Left ventricle myocardium inferior (tissue), 1 donor: ENCODE measurements around the gene HNRNPAB. TPM values are rescaled to one million over a fixed set of nuclear protein-coding genes. Genes with fewer than 3 reads are reported as not detected.

Experiments
- DNase-seq: peaks from one replicate; pipeline ENCODE4 v3.0.0-alpha.2; 2020
- H3K27ac ChIP-seq: fragments of 200-600 bp; replicated peaks from 2 replicates; pipeline ENCODE4 v1.8.0; 2021
- H3K27me3 ChIP-seq: fragments of 200-600 bp; 2 replicates; pipeline ENCODE4 v1.8.0; 2021; ENCODE audit warnings: low read depth
- H3K36me3 ChIP-seq: fragments of 200-600 bp; 2 replicates; pipeline ENCODE4 v1.8.0; 2021
- H3K4me1 ChIP-seq: fragments of 200-600 bp; 2 replicates; pipeline ENCODE4 v1.8.0; 2021
- H3K4me3 ChIP-seq: fragments of 200-600 bp; 2 replicates; pipeline ENCODE4 v1.8.0; 2021; ENCODE audit warnings: mild to moderate bottlenecking, moderate library complexity
- H3K9me3 ChIP-seq: fragments of 200-600 bp; replicated peaks from 2 replicates; pipeline ENCODE4 v1.8.0; 2021
- intact Hi-C: fragments of 100-400 bp; cut with micrococcal nuclease; formaldehyde crosslinking; loops from one replicate; pipeline ENCODE4 v1.11.0; 2022
- long read RNA-seq: library from polyadenylated mRNA; unstranded; transcript quantifications from one replicate; pipeline ENCODE4 v2.0.0, GENCODE V29; 2021
- total RNA-seq: library from RNA; stranded (reverse); fragmentation: NEBNext Ultra II Directional; extraction: Animal tissue kit (Norgen Biotek cat#: 25700); gene quantifications from one replicate; pipeline ENCODE4 v1.2.1, GENCODE V29; 2021
- TF ChIP-seq, protein P1 (sequence below): fragments of 200-600 bp; IDR thresholded peaks from 2 replicates; pipeline ENCODE4 v1.8.0; 2021; ENCODE audit warnings: antibody characterized with exemption, mild to moderate bottlenecking, borderline replicate concordance
- donor health status: DM: no; HTN: yes; CAD: no; lungs with severe emphysema.

Gene HNRNPAB
- 85.2 TPM for total RNA-seq
- long read RNA-seq, transcript HNRNPAB-202 (8 exons, 1,796 nt): major isoform, 8 of 18 reads
- long read RNA-seq, partial matches to known transcripts: 4 of 18 reads
- long read RNA-seq, other reads (novel, unspliced or antisense): 0 of 18 reads

DNA sequence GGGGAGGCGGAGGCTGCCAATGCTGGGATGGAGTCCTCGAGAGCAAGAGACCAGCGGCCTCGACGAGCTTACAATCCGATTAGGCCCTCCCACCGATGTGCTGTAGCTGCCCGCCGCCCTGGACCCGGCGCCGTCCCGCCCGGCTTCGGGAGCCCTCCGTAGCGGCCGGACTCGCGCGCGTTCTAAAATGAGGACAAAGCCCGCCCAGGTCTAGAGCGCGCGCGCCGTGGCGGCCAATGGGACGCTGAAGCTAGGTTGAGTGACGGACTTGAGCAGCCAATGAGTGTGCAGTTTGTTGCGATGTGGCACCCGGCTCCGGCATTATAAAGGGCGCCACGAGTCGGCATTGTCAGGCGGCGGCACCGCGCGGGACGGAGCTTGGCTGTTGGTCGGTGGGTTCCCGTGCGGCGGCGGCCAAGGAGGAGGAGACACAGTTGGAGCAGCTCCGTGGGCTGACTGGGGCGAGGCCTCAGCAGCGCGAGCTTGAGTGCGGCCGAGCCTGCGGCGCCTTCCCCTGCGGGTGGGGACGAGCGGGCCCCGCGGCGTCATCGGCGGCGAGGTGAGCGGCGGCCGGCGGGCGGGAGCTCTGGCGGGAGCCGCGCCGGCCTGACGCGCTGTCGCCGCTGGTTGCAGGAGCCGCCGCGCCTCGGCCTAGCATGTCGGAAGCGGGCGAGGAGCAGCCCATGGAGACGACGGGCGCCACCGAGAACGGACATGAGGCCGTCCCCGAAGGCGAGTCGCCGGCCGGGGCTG is at the start of gene HNRNPAB:
Gene HNRNPAB, plus strand, starts transcription at position 352 of the 753 bp plus-strand sequence. Its CDS starts 305 bp downstream, at position 657.
- Histone ChIP-seq H3K36me3 (peaks cover 32% of the 10 kb centered on the region), H3K27ac (peak within 1 kb of the TSS; percentile 96), H3K9me3 (no peaks in the 10 kb centered on the region), H3K27me3 (no peaks in the 10 kb centered on the region), H3K4me1 (peaks cover 43% of the 10 kb centered on the region), H3K4me3 (peak within 1 kb of the TSS; percentile 94)
- TF ChIP-seq, protein P1, sequence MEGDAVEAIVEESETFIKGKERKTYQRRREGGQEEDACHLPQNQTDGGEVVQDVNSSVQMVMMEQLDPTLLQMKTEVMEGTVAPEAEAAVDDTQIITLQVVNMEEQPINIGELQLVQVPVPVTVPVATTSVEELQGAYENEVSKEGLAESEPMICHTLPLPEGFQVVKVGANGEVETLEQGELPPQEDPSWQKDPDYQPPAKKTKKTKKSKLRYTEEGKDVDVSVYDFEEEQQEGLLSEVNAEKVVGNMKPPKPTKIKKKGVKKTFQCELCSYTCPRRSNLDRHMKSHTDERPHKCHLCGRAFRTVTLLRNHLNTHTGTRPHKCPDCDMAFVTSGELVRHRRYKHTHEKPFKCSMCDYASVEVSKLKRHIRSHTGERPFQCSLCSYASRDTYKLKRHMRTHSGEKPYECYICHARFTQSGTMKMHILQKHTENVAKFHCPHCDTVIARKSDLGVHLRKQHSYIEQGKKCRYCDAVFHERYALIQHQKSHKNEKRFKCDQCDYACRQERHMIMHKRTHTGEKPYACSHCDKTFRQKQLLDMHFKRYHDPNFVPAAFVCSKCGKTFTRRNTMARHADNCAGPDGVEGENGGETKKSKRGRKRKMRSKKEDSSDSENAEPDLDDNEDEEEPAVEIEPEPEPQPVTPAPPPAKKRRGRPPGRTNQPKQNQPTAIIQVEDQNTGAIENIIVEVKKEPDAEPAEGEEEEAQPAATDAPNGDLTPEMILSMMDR: no peak
- intact Hi-C loops: no loop called here
- peak; percentile 95 for DNase-seq

DNA sequence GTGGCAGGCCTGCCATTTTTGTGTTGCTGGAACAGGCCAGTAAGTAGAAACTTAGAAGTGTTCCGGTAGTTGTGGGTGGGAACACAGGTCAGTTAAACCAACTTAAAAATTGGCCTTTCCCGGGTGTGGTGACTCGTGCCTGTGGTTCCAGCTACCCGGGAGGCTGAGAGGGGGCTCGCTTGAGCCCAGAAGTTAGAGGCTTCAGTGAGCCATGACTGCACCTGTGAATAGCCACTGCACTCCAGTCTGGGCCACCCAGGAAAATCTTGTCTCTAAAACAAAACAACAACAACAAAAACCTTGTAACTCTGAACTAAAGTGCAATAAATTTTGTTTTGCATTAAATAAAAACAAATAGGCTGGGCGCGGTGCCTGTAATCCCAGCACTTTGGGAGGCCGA is 49.3 kb upstream of the HNRNPAB start:
- DNase-seq: no peak
- Histone ChIP-seq H3K36me3 (peaks cover 12% of the 10 kb centered on the region), H3K27me3 (no peaks in the 10 kb centered on the region), H3K27ac (no peak overlapping the region), H3K4me1 (peaks cover 34% of the 10 kb centered on the region), H3K9me3 (no peaks in the 10 kb centered on the region), H3K4me3 (no peak overlapping the region)
- TF ChIP-seq, protein P1: no peak
- intact Hi-C loops: no loop called here

DNA sequence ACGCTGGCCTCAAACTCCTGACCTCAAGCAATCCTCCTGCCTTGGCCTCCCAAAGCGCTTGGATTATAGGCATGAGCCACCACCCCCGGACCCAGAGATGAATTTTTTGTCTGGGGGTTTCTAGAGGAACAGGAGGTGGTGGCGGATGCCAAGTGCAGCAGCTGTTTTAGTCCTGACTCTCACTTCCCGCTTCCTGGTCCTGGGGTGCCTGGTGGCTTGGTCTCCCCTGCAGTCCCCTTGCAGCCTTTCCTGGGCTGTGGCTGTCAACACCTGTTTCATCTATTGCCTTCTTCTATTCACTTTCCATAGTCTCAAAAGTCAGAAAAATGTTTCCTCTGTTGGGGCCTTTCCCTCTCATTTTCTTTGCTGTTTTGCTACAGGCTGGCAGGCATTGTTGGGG is 44.2 kb upstream of the HNRNPAB start:
- intact Hi-C loops: no loop called here
- no peaks in the 10 kb centered on the region for H3K36me3 ChIP-seq
- H3K27me3 ChIP-seq: peaks cover 34% of the 10 kb centered on the region
- H3K9me3 ChIP-seq: no peaks in the 10 kb centered on the region
- DNase-seq: no peak
- H3K4me1 ChIP-seq: peaks cover 8% of the 10 kb centered on the region
- TF ChIP-seq, protein P1: no peak
- H3K4me3 ChIP-seq: no peak overlapping the region
- no peak overlapping the region for H3K27ac ChIP-seq

DNA sequence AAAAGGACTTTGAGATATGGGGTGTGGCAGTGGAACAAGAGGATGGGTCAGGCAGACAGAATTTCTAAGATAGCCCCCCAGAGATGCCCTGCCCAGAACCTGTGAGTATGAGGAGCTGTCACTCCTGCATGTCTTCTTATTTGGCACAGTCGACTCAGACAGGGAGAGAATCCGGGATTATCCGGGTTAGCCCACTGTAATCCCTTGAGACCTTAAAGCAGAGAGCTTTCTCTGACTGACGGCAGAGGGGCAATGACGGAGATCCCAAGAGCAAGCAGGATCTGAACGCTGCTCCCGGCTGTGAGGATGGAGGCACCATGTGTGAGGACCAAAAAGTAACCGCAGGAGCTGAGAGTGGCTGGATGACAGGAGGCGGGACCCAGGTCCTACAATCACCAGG is 41.9 kb upstream of the HNRNPAB start:
- H3K27ac ChIP-seq: no peak overlapping the region
- intact Hi-C loops: no loop called here
- TF ChIP-seq, protein P1: no peak

DNA sequence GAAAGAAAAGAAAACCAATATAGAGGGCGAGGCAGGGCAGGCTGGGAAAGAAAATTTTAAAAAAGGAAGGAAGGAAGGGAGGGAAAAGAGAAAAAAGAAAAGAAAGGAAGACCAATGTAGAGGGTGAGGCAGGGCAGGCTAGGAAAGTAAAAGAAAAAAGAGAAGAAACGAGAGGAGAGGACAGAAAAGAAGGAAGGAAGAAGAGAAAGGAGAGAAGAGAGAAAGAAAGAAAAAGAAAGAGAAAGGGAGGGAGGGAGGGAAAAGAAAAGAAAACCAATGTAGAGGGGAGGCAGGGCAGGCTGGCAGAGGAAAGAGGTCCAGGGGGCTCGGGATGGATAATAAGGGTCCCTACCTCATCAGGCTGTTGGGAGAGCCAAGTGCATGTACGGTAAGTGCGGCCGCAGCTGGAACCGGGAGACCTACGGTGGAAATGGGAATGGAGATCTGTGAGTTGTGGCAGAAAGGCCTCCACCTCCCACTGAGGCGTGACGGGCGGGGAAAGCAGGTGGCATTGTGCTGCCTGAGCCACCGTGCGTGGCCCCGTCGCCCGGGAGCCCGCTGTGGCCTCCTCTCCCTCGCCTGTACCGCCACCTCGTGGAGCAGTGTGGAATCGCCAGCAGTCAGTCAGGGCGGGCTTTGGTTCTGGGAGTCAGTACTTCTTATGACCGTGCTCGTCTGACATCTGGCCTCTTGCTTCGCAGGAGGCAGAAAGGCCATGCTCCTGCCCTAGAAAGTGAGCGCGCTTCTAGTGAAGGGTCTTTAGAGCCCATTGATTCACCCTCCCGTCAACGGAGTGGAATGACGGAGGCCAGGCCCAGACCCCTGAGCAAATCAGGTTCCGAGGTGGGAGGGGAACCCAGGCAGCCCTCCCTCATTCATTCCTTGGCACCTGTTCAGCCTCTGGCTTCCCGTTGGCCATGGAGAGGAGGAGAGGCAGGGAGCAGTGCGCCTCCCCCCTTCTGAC is 40.3 kb upstream of the HNRNPAB start:
- TF ChIP-seq, protein P1: peak; percentile 100
- H3K27me3 ChIP-seq: peaks cover 57% of the 10 kb centered on the region
- peak; percentile 79 for DNase-seq
- no peaks in the 10 kb centered on the region for H3K9me3 ChIP-seq
- H3K4me1 ChIP-seq: peaks cover 8% of the 10 kb centered on the region
- H3K4me3 ChIP-seq: peak overlapping the region; percentile 30
- no peaks in the 10 kb centered on the region for H3K36me3 ChIP-seq
- intact Hi-C loops: loop anchor here (2.0 kb wide), 1 partner anchor 87 kb away; no protein-coding TSS in a partner anchor
- no peak overlapping the region for H3K27ac ChIP-seq

More for the DNA sequence above, 41.9 kb upstream of the HNRNPAB start:
- Histone ChIP-seq H3K27me3 (peaks cover 47% of the 10 kb centered on the region), H3K9me3 (no peaks in the 10 kb centered on the region), H3K36me3 (no peaks in the 10 kb centered on the region), H3K4me1 (peaks cover 8% of the 10 kb centered on the region), H3K4me3 (no peak overlapping the region)
- no peak for DNase-seq
